HEK293 (cell line): ENCODE data around the gene SORT1.
"Not testable (repeated sequence)": the region's sequence is repeated elsewhere in the genome, so short reads cannot be mapped to it uniquely, and the experiment has no call there.

Experiments
- CTCF ChIA-PET: fragments of 350-600 bp; formaldehyde crosslinking; extraction: SDS; loops from one replicate; lab custom pipeline; 2021; ENCODE audit warnings: antibody characterized with exemption; lab: Yijun Ruan, JAX
- POLR2A ChIA-PET: fragments of 300-600 bp; formaldehyde crosslinking; extraction: SDS; loops from one replicate; lab custom pipeline; 2020; ENCODE audit warnings: antibody characterized with exemption, inconsistent platforms; lab: Yijun Ruan, JAX
- H3K27ac ChIP-seq: fragments of 200-500 bp; sonication (Bioruptor generic); 2 replicates; pipeline ENCODE4 v1.5.1; 2014; ENCODE audit warnings: low read depth, low read length, control low read depth, inconsistent platforms; ENCODE audit errors: extremely low read depth
- H3K36me3 ChIP-seq, 2 experiments: fragments of 200-500 bp in 1 of 2; sonication (Bioruptor generic) in 1 of 2; 1 replicate in 1 of 2; 2 replicates in 1 of 2; pipeline ENCODE4 v1.5.1; 2014 to 2017; ENCODE audit warnings: inconsistent platforms in 2 of 2, low read length in 2 of 2; ENCODE audit not compliant: control insufficient read depth in 2 of 2, insufficient read depth in 1 of 2
- H3K4me1 ChIP-seq: fragments of 200-500 bp; sonication (Bioruptor generic); 2 replicates; pipeline ENCODE4 v1.5.1; 2014; ENCODE audit warnings: mild to moderate bottlenecking, low read length, inconsistent platforms; ENCODE audit not compliant: control insufficient read depth, insufficient read depth
- H3K4me3 ChIP-seq: 2 replicates; pipeline ENCODE4 v1.5.1; 2011; ENCODE audit warnings: low read depth, mild to moderate bottlenecking, control low read depth, low read length, moderate library complexity
- H3K9me3 ChIP-seq: fragments of 200-500 bp; sonication (Bioruptor generic); 2 replicates; pipeline ENCODE4 v1.5.1; 2014; ENCODE audit warnings: low read depth, low read length, inconsistent platforms; ENCODE audit not compliant: control insufficient read depth, insufficient read depth
- ELK4 ChIP-seq: IDR thresholded peaks from 2 replicates; pipeline ENCODE4 v1.6.1; 2011; ENCODE audit warnings: mild to moderate bottlenecking, low read depth, low read length, borderline replicate concordance
- GFI1B ChIP-seq: fragments of 450-650 bp; formaldehyde crosslinking; IDR thresholded peaks from 2 replicates; pipeline ENCODE4 v1.5.1; 2016; ENCODE audit warnings: missing biosample characterization, missing genetic modification characterization
- SALL2 ChIP-seq: fragments of 450-650 bp; formaldehyde crosslinking; IDR thresholded peaks from 2 replicates; pipeline ENCODE4 v1.5.0; 2017; ENCODE audit warnings: missing biosample characterization, mild to moderate bottlenecking, missing genetic modification characterization, borderline replicate concordance
- TRIM28 ChIP-seq: IDR thresholded peaks from 2 replicates; pipeline ENCODE4 v1.6.1; 2011; ENCODE audit warnings: low read length, control low read depth, borderline replicate concordance
- ZBTB49 ChIP-seq: fragments of 450-650 bp; formaldehyde crosslinking; IDR thresholded peaks from 2 replicates; pipeline ENCODE4 v1.5.1; 2016; ENCODE audit warnings: missing biosample characterization, missing genetic modification characterization, low read depth
- ZNF19 ChIP-seq: fragments of 450-650 bp; formaldehyde crosslinking; IDR thresholded peaks from 2 replicates; pipeline ENCODE4; 2016; ENCODE audit warnings: missing biosample characterization, missing genetic modification characterization, low read depth
- ZNF280D ChIP-seq: fragments of 450-650 bp; formaldehyde crosslinking; IDR thresholded peaks from 2 replicates; pipeline ENCODE4 v1.5.1; 2016; ENCODE audit warnings: missing biosample characterization, missing genetic modification characterization
- ZNF292 ChIP-seq: fragments of 450-650 bp; formaldehyde crosslinking; IDR thresholded peaks from 2 replicates; pipeline ENCODE4 v1.5.1; 2016; ENCODE audit warnings: low read depth, missing biosample characterization, missing genetic modification characterization, borderline replicate concordance
- ZNF302 ChIP-seq: fragments of 450-650 bp; formaldehyde crosslinking; IDR thresholded peaks from 2 replicates; pipeline ENCODE4 v1.5.1; 2016; ENCODE audit warnings: missing biosample characterization, missing genetic modification characterization, low read depth
- ZNF366 ChIP-seq: fragments of 450-650 bp; formaldehyde crosslinking; conservative IDR thresholded peaks from 2 replicates; pipeline ENCODE4 v1.5.1; 2016; ENCODE audit warnings: missing biosample characterization, missing genetic modification characterization
- ZNF514 ChIP-seq: fragments of 450-650 bp; formaldehyde crosslinking; IDR thresholded peaks from 2 replicates; pipeline ENCODE4 v1.5.1; 2016; ENCODE audit warnings: missing biosample characterization, missing genetic modification characterization
- ZSCAN4 ChIP-seq: fragments of 450-650 bp; formaldehyde crosslinking; IDR thresholded peaks from 2 replicates; pipeline ENCODE4 v1.5.1; 2017; ENCODE audit warnings: missing biosample characterization, missing genetic modification characterization

Gene SORT1

GRCh38 chr1:109306832-109307273, 90.9 kb downstream of the SORT1 start, which contains the start of gene MYBPHL (continued):
- TF ChIP-seq ELK4: no peak
- no peak for TF ChIP-seq TRIM28

GRCh38 chr1:109305991-109306390, 91.7 kb downstream of the SORT1 start:
- POLR2A ChIA-PET, H3K4me3 ChIP-seq, H3K27ac ChIP-seq: not testable (repeated sequence)

GRCh38 chr1:109304226-109304920, 93.3 kb downstream of the SORT1 start:
- H3K36me3 ChIP-seq: no peaks in the 10 kb centered on the region
- 0 out of 2 replicates have a peak, but pooled peaks cover 2% of the 10 kb centered on the region for H3K4me1 ChIP-seq
- POLR2A ChIA-PET: no interaction called here
- TF ChIP-seq ZBTB49 (tag by site-specific recombination) (no peak), ZNF302 (tag by site-specific recombination) (no peak), GFI1B (tag by site-specific recombination) (no peak), ZNF292 (tag by site-specific recombination) (no peak), ZNF19 (tag by site-specific recombination) (no peak), ZNF514 (tag by site-specific recombination) (no peak), ZNF366 (0 out of 2 replicates have a peak, but pooled peaks have one; percentile 28)
- no peak overlapping the region for H3K27ac ChIP-seq
- H3K9me3 ChIP-seq: no peaks in the 10 kb centered on the region
- H3K4me3 ChIP-seq: no peak overlapping the region
- CTCF ChIA-PET: interaction anchor here (1.0 kb wide), 1 partner anchor 41 kb away, joined by 3 read pairs; no protein-coding TSS in a partner anchor

More at GRCh38 chr1:109305991-109306390, 91.7 kb downstream of the SORT1 start:
- H3K36me3 ChIP-seq, H3K4me1 ChIP-seq, H3K9me3 ChIP-seq: not testable (repeated sequence)
- CTCF ChIA-PET: interaction anchor here (0.7 kb wide), 1 partner anchor 180 kb away, joined by 3 read pairs; no protein-coding TSS in a partner anchor

- H3K4me3 ChIP-seq: no peak overlapping the region
- no peaks in the 10 kb centered on the region for H3K36me3 ChIP-seq
- no peak overlapping the region for H3K27ac ChIP-seq
- no peaks in the 10 kb centered on the region for H3K4me1 ChIP-seq
- ChIA-PET CTCF (interaction anchor here (0.6 kb wide), 1 partner anchor 193 kb away, joined by 5 read pairs; no protein-coding TSS in a partner anchor), POLR2A (no interaction called here)
- H3K9me3 ChIP-seq: no peaks in the 10 kb centered on the region
- TF ChIP-seq SALL2 (tag by site-specific recombination): 0 out of 2 replicates have a peak, but pooled peaks have one; percentile 55
- peak; percentile 93 for TF ChIP-seq ZSCAN4 (tag by site-specific recombination)
- no peak for TF ChIP-seq ZNF280D (tag by site-specific recombination)
Observed at GRCh38 chr1:109301874-109302273, 95.8 kb downstream of the SORT1 start.
